Mucosa of descending colon (tissue), 3 donors: ENCODE results near the gene PRELID1. TPM values are rescaled to one million over a fixed set of nuclear protein-coding genes. Genes with fewer than 3 reads are reported as not detected.

ENCODE experiments used
- ATAC-seq: fragments of 200-7000 bp; cut with Tn5 transposase; one replicate; pipeline ENCODE4 v1.9.1; 2020; ENCODE audit warnings: mild to moderate bottlenecking, moderate library complexity
- DNase-seq, 3 donors: peaks; one replicate each; pipeline ENCODE4 v3.0.0-alpha.2; 2020
- H3K36me3 ChIP-seq: fragments of 200-600 bp; one replicate; pipeline ENCODE4 v1.8.0; 2021; ENCODE audit warnings: low read depth, mild to moderate bottlenecking
- H3K4me1 ChIP-seq: fragments of 200-600 bp; one replicate; pipeline ENCODE4 v1.8.0; 2021; ENCODE audit warnings: low read depth, mild to moderate bottlenecking
- H3K4me3 ChIP-seq: fragments of 200-600 bp; one replicate; pipeline ENCODE4 v1.8.0; 2021; ENCODE audit warnings: mild to moderate bottlenecking
- H3K9me3 ChIP-seq: fragments of 200-600 bp; one replicate; pipeline ENCODE4 v1.8.0; 2021; ENCODE audit warnings: mild to moderate bottlenecking
- intact Hi-C, 2 donors: fragments of 100-400 bp; cut with DNase I in 1 of 2; cut with micrococcal nuclease in 1 of 2; formaldehyde crosslinking; loops; one replicate each; pipeline versions ENCODE4 v1.11.0 to v1.11.1; 2022; cut with DNase I, micrococcal nuclease
- total RNA-seq, 3 donors: library from RNA; stranded (reverse); fragmentation: NEBNext Ultra II Directional in 2 of 3; extraction: Animal tissue kit (Norgen Biotek cat#: 25700) in 2 of 3; gene quantifications; one replicate each; pipeline versions ENCODE4 v1.2.1 to v1.2.4, GENCODE V29; 2021 to 2023
- TF ChIP-seq, protein P1 (sequence below): fragments of 200-600 bp; IDR thresholded peaks from one replicate; pipeline ENCODE4 v1.8.0; 2022; ENCODE audit warnings: antibody characterized with exemption, mild to moderate bottlenecking
- donor health status: DM: no; HTN: no; CAD: no; lungs with moderate emphysema.
- donor health status: DM: no; HTN: no; CAD: no.
- donor health status: DM: no; HTN: yes; CAD: no.

The PRELID1 gene
- total RNA-seq, 3 donors from 2014 or later: 149 to 277 (median 171) TPM

DNA sequence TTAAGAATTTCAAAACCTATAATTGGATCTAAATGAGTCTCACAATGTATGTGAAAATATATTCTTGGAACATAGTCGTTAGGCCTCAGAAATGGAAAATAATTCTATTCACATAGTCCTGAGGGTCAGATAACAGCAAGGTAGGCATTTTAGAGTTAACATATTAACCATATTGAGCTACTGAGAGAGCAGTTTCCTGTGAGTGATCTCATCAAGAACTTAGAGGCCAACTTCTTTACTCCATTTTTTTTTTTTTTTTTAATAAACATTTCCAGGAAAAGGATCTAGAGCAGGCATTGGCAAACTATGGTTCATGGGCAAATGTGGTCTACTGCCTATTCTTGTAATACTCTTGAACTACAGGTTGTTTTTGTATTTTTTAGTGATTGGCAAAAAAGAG is 26.7 kb upstream of the PRELID1 start:
- Histone ChIP-seq H3K4me1 (no peaks in the 10 kb centered on the region), H3K9me3 (no peaks in the 10 kb centered on the region), H3K36me3 (peaks cover 3% of the 10 kb centered on the region), H3K4me3 (no peak overlapping the region)
- ATAC-seq (no peak), DNase-seq (no peak)
- TF ChIP-seq, protein P1, sequence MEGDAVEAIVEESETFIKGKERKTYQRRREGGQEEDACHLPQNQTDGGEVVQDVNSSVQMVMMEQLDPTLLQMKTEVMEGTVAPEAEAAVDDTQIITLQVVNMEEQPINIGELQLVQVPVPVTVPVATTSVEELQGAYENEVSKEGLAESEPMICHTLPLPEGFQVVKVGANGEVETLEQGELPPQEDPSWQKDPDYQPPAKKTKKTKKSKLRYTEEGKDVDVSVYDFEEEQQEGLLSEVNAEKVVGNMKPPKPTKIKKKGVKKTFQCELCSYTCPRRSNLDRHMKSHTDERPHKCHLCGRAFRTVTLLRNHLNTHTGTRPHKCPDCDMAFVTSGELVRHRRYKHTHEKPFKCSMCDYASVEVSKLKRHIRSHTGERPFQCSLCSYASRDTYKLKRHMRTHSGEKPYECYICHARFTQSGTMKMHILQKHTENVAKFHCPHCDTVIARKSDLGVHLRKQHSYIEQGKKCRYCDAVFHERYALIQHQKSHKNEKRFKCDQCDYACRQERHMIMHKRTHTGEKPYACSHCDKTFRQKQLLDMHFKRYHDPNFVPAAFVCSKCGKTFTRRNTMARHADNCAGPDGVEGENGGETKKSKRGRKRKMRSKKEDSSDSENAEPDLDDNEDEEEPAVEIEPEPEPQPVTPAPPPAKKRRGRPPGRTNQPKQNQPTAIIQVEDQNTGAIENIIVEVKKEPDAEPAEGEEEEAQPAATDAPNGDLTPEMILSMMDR: no peak
- intact Hi-C loops: no loop called here

DNA sequence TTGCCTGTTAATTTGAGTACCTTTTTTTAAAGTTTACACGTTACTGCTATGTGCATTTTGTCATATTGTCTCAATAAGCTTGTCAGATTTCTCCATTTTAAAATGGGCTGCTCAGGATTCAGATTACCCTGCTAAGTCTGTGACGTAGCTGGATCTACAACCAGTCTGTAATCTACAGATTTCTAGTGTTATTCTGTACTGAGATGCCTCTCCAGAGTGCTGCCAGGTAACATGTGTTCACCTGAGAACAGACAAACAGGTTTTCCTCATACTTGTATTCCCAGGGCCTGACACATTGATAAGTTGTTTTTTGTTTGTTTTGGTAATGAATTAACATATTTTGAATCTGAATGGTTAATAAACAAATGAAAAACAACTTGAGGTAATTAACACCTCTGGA is 15.4 kb upstream of the PRELID1 start:
- Histone ChIP-seq H3K4me3 (no peak overlapping the region), H3K9me3 (no peaks in the 10 kb centered on the region), H3K4me1 (no peaks in the 10 kb centered on the region), H3K36me3 (peaks cover 13% of the 10 kb centered on the region)
- intact Hi-C loops: no loop called here
- TF ChIP-seq, protein P1: no peak
- no peak for DNase-seq
- ATAC-seq: no peak

DNA sequence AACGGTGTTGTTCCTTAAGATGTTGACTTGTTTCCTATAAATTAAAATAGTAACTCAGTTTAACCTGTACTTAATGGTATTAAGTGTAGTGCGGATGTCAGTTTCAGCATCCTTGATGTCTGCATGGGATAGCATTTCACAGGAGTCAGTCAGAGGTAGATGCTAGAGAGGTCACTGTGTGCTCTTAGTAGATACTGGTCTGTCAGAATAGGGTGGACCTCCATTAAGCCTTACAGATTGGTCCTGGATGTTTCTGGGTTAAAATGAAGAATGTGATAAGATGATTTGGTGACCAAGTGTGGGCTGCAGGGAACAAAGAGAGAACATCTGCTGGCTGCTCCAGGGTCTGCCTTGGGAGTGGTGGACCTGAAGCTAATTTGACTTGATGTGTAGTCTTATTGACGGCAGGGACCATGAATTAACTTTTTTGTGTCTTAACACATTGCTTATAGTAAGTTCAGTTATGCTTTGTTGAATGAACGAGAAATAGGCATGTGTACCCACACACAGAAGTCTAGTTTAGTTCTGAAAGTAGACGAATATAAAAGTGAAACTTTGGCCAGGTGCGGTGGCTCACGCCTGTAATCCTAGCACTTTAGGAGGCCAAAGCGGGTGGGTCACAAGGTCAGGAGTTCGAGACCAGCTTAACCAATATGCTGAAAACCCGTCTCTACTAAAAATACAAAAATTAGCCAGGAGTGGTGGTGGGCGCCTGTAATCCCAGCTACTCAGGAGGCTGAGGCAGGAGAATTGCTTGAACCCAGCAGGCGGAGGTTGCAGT is 12.6 kb upstream of the PRELID1 start:
- H3K4me1 ChIP-seq: no peaks in the 10 kb centered on the region
- intact Hi-C loops: no loop called here
- no peaks in the 10 kb centered on the region for H3K9me3 ChIP-seq
- TF ChIP-seq, protein P1: no peak
- ATAC-seq: no peak
- no peak overlapping the region for H3K4me3 ChIP-seq
- DNase-seq: no peak
- peaks cover 15% of the 10 kb centered on the region for H3K36me3 ChIP-seq

DNA sequence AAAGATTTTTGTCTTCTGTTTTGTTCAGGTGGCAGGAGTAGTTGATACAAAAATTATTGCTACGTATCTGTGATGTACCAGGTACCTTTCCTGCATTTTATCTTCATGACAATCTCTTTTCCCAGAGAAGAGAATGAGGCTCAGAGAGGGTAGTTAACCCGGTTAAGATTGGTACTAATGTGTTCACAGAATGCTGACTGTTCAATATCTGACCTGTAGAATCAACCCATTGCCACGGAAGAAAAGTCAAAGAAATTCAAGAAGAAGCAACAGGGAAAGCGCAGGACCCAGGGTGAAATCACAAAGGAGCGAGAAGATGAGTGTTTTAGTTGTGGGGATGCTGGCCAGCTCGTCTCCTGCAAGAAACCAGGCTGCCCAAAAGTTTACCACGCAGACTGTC is 11.9 kb upstream of the PRELID1 start:
- intact Hi-C loops: no loop called here
- ATAC-seq: no peak
- no peaks in the 10 kb centered on the region for H3K4me1 ChIP-seq
- TF ChIP-seq, protein P1: no peak
- DNase-seq: no peak
- H3K9me3 ChIP-seq: no peaks in the 10 kb centered on the region
- H3K36me3 ChIP-seq: peaks cover 15% of the 10 kb centered on the region
- H3K4me3 ChIP-seq: no peak overlapping the region

DNA sequence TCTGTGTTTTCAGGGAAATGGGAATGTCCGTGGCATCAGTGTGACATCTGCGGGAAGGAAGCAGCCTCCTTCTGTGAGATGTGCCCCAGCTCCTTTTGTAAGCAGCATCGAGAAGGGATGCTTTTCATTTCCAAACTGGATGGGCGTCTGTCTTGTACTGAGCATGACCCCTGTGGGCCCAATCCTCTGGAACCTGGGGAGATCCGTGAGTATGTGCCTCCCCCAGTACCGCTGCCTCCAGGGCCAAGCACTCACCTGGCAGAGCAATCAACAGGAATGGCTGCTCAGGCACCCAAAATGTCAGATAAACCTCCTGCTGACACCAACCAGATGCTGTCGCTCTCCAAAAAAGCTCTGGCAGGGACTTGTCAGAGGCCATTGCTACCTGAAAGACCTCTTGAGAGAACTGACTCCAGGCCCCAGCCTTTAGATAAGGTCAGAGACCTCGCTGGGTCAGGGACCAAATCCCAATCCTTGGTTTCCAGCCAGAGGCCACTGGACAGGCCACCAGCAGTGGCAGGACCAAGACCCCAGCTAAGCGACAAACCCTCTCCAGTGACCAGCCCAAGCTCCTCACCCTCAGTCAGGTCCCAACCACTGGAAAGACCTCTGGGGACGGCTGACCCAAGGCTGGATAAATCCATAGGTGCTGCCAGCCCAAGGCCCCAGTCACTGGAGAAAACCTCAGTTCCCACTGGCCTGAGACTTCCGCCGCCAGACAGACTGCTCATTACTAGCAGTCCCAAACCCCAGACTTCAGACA is 9.6 kb upstream of the PRELID1 start:
- Histone ChIP-seq H3K4me3 (no peak overlapping the region), H3K36me3 (peaks cover 9% of the 10 kb centered on the region), H3K4me1 (peaks cover 4% of the 10 kb centered on the region), H3K9me3 (no peaks in the 10 kb centered on the region)
- intact Hi-C loops: no loop called here
- DNase-seq (no peak), ATAC-seq (no peak)
- TF ChIP-seq, protein P1: no peak
